ACC112 (cell line): ENCODE data around the gene MAPT.

Experiments
- H2AFZ ChIP-seq: fragments of 200-600 bp; sonication (generic); one replicate; pipeline ENCODE4 v1.6.0; 2017; ENCODE audit warnings: antibody characterized with exemption, low read length; ENCODE audit not compliant: unreplicated experiment
- H3K27ac ChIP-seq: fragments of 200-600 bp; sonication (generic); 2 replicates; pipeline ENCODE4 v1.5.1; 2014; ENCODE audit warnings: low read depth, mild to moderate bottlenecking, antibody characterized with exemption, low read length, moderate library complexity
- H3K27me3 ChIP-seq: fragments of 200-600 bp; sonication (generic); 2 replicates; pipeline ENCODE4 v1.6.1; 2014; ENCODE audit warnings: mild to moderate bottlenecking, antibody characterized with exemption, low read length, moderate library complexity, mixed read lengths; ENCODE audit not compliant: insufficient read depth
- H3K36me3 ChIP-seq: fragments of 200-600 bp; sonication (generic); 2 replicates; pipeline ENCODE4 v1.6.1; 2016; ENCODE audit warnings: mild to moderate bottlenecking, antibody characterized with exemption, low read length, moderate library complexity, mixed read lengths; ENCODE audit not compliant: insufficient read depth
- H3K4me1 ChIP-seq: fragments of 200-600 bp; sonication (generic); one replicate; pipeline ENCODE4 v1.6.1; 2016; ENCODE audit warnings: low read length, mixed read lengths; ENCODE audit not compliant: insufficient read depth, unreplicated experiment, control insufficient read depth
- H3K4me3 ChIP-seq: fragments of 200-600 bp; sonication (generic); 2 replicates; pipeline ENCODE4 v1.5.1; 2014; ENCODE audit warnings: mild to moderate bottlenecking, low read depth, low read length
- H3K79me2 ChIP-seq: fragments of 200-600 bp; sonication (generic); one replicate; pipeline ENCODE4 v1.6.0; 2016; ENCODE audit warnings: low read length; ENCODE audit not compliant: control insufficient read depth, unreplicated experiment, insufficient read depth

MAPT gene

GRCh38 chr17:45940826-45941225, 46.5 kb downstream of the MAPT start:
- H3K27ac ChIP-seq, result no peak overlapping the region
- no peaks in the 10 kb centered on the region for H3K36me3 ChIP-seq
- H2AFZ ChIP-seq, result no peak overlapping the region
- H3K4me1 ChIP-seq, result no peaks in the 10 kb centered on the region
- no peak overlapping the region for H3K4me3 ChIP-seq
- no peaks in the 10 kb centered on the region for H3K79me2 ChIP-seq
- peaks cover 85% of the 10 kb centered on the region for H3K27me3 ChIP-seq

- Histone ChIP-seq H3K27me3 (peaks cover 79% of the 10 kb centered on the region), H3K79me2 (no peaks in the 10 kb centered on the region), H2AFZ (no peak overlapping the region), H3K4me3 (no peak overlapping the region), H3K27ac (no peak overlapping the region), H3K4me1 (no peaks in the 10 kb centered on the region), H3K36me3 (no peaks in the 10 kb centered on the region)
Measured at GRCh38 chr17:45941395-45941794, 47.0 kb downstream of the MAPT start.

GRCh38 chr17:45942284-45942683, 47.9 kb downstream of the MAPT start:
- H2AFZ ChIP-seq, result no peak overlapping the region
- no peaks in the 10 kb centered on the region for H3K4me1 ChIP-seq
- no peaks in the 10 kb centered on the region for H3K79me2 ChIP-seq
- peaks cover 71% of the 10 kb centered on the region for H3K27me3 ChIP-seq
- H3K4me3 ChIP-seq, result no peak overlapping the region
- H3K27ac ChIP-seq, result no peak overlapping the region
- no peaks in the 10 kb centered on the region for H3K36me3 ChIP-seq

GRCh38 chr17:45946841-45947256, 52.5 kb downstream of the MAPT start:
- Histone ChIP-seq H3K27ac (no peak overlapping the region), H3K4me3 (no peak overlapping the region), H2AFZ (no peak overlapping the region), H3K79me2 (no peaks in the 10 kb centered on the region), H3K36me3 (no peaks in the 10 kb centered on the region), H3K27me3 (peaks cover 58% of the 10 kb centered on the region), H3K4me1 (no peaks in the 10 kb centered on the region)

GRCh38 chr17:45948498-45948880, 54.1 kb downstream of the MAPT start:
- no peaks in the 10 kb centered on the region for H3K79me2 ChIP-seq
- H3K4me1 ChIP-seq, result no peaks in the 10 kb centered on the region
- peak overlapping the region; percentile 0 for H2AFZ ChIP-seq
- H3K27ac ChIP-seq, result no peak overlapping the region
- no peaks in the 10 kb centered on the region for H3K36me3 ChIP-seq
- peaks cover 58% of the 10 kb centered on the region for H3K27me3 ChIP-seq
- no peak overlapping the region for H3K4me3 ChIP-seq

- H3K27me3 ChIP-seq, result peaks cover 56% of the 10 kb centered on the region
- no peak overlapping the region for H3K4me3 ChIP-seq
- no peaks in the 10 kb centered on the region for H3K79me2 ChIP-seq
- no peaks in the 10 kb centered on the region for H3K36me3 ChIP-seq
- no peaks in the 10 kb centered on the region for H3K4me1 ChIP-seq
- H3K27ac ChIP-seq, result no peak overlapping the region
- peak overlapping the region; percentile 0 for H2AFZ ChIP-seq
Measured at GRCh38 chr17:45948881-45949624, 54.7 kb downstream of the MAPT start.

GRCh38 chr17:45949755-45950320, 55.5 kb downstream of the MAPT start:
- H3K27me3 ChIP-seq, result peaks cover 48% of the 10 kb centered on the region
- no peak overlapping the region for H3K4me3 ChIP-seq

GRCh38 chr17:45950888-45951287, 56.5 kb downstream of the MAPT start:
- Histone ChIP-seq H3K4me3 (no peak overlapping the region), H3K27ac (no peak overlapping the region), H3K4me1 (no peaks in the 10 kb centered on the region), H3K79me2 (no peaks in the 10 kb centered on the region), H3K27me3 (peaks cover 43% of the 10 kb centered on the region), H2AFZ (no peak overlapping the region), H3K36me3 (no peaks in the 10 kb centered on the region)

More at GRCh38 chr17:45949755-45950320, 55.5 kb downstream of the MAPT start:
- H3K27ac ChIP-seq, result no peak overlapping the region
- no peak overlapping the region for H2AFZ ChIP-seq
- no peaks in the 10 kb centered on the region for H3K79me2 ChIP-seq
- no peaks in the 10 kb centered on the region for H3K4me1 ChIP-seq
- no peaks in the 10 kb centered on the region for H3K36me3 ChIP-seq

- Histone ChIP-seq H3K36me3 (no peaks in the 10 kb centered on the region), H3K4me3 (no peak overlapping the region), H3K27ac (no peak overlapping the region), H3K27me3 (peaks cover 43% of the 10 kb centered on the region), H3K79me2 (no peaks in the 10 kb centered on the region), H2AFZ (no peak overlapping the region), H3K4me1 (no peaks in the 10 kb centered on the region)
Measured at GRCh38 chr17:45951403-45951802, 57.0 kb downstream of the MAPT start.

GRCh38 chr17:45951941-45952340, 57.6 kb downstream of the MAPT start:
- no peak overlapping the region for H3K27ac ChIP-seq

GRCh38 chr17:45952814-45953320, 58.5 kb downstream of the MAPT start:
- H3K79me2 ChIP-seq, result no peaks in the 10 kb centered on the region
- H3K27me3 ChIP-seq, result peaks cover 47% of the 10 kb centered on the region
- no peaks in the 10 kb centered on the region for H3K4me1 ChIP-seq
- no peak overlapping the region for H3K27ac ChIP-seq
- H2AFZ ChIP-seq, result no peak overlapping the region
- no peaks in the 10 kb centered on the region for H3K36me3 ChIP-seq
- H3K4me3 ChIP-seq, result no peak overlapping the region

More at GRCh38 chr17:45951941-45952340, 57.6 kb downstream of the MAPT start:
- Histone ChIP-seq H3K4me3 (no peak overlapping the region), H3K4me1 (no peaks in the 10 kb centered on the region), H3K79me2 (no peaks in the 10 kb centered on the region), H3K27me3 (peaks cover 43% of the 10 kb centered on the region), H3K36me3 (no peaks in the 10 kb centered on the region), H2AFZ (no peak overlapping the region)
